A673 (cell line): ENCODE results near the gene ATG5.

Experiments
- CTCF ChIP-seq: fragments of 300-800, 200-600 bp; sonication (generic); conservative IDR thresholded peaks from 2 replicates; pipeline ENCODE4 v1.5.1; 2017; ENCODE audit warnings: low read depth, mild to moderate bottlenecking, antibody characterized with exemption, low read length, moderate library complexity, mixed read lengths
- EZH2 ChIP-seq: fragments of 200-600 bp; sonication (generic); IDR thresholded peaks from 2 replicates; pipeline ENCODE4 v1.6.1; 2017; ENCODE audit warnings: borderline replicate concordance, low read depth, mild to moderate bottlenecking, mixed read lengths, antibody characterized with exemption, low read length; ENCODE audit not compliant: poor library complexity, severe bottlenecking

GRCh38 chr6:106253172-106253571 is 72.4 kb downstream of the ATG5 start:
- TF ChIP-seq CTCF (no peak), EZH2 (no peak)
